NOMO-1 (cell line): Measurements from ENCODE around the gene SCAMP1.
A peak's percentile ranks its signal among the peaks of the same experiment; 100 is the strongest.

ENCODE experiments used
- DNase-seq, 2 experiments: peaks; one replicate each; lab custom pipeline; 2025; ENCODE audit not compliant: unreplicated experiment in 2 of 2; lab: John Stamatoyannopoulos, UW

Gene SCAMP1

DNA sequence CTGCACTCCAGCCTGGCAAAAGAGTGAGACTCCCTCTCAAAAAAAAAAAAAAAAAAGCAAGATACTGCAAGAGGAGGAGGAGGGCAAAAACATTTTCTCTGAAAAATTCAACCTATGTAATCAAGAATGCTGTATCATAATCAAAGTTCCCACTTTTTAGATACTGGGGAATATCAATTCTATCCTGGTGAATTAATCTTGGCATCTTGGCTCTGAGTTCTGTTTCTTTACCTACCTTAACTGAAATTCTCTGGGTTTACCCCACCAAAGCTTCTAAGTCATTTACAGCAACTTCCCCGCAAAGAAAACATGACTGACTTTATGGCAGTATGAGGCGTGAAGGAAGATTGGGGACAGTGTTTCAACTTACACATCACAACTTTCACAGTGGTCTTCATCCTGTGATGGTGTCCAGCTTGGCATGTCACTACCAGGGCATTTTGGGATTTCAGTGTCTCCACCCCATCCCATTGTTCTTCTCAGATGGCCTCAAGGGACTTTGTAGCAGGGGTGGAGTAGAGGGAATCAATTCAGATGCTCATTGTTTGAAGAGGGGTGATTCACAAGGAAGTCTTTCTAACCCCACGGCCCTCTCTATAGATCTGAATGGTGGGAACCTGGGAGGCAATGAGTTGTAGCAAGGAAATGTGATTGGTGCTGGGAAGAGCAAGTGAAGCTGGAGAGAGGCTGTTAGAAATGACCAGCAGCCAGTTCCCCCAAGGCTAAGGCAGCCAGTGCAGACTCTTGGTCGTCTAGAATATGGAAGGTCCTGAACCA, 130.5 kb downstream of the SCAMP1 start:
- no peak for DNase-seq

DNA sequence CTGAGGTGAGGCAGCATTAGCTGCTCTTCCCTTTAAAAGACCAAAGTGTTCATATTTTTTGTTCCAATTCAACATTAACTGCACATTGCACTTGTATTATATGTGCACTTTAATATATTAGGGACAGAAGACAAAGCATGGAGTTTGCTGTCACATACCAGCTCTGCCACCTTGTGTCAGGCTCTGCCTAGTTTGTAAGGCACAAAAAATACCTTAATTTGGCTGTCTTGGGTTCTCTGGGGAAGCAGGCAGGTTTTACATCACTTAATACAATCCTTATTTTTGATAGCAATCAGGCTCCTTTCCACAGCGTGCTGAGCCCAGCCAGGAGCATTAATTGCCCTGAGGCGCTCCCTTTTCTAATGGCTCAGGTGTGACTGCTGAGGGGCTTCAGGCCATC, 131.8 kb downstream of the SCAMP1 start:
- no peak for DNase-seq

DNA sequence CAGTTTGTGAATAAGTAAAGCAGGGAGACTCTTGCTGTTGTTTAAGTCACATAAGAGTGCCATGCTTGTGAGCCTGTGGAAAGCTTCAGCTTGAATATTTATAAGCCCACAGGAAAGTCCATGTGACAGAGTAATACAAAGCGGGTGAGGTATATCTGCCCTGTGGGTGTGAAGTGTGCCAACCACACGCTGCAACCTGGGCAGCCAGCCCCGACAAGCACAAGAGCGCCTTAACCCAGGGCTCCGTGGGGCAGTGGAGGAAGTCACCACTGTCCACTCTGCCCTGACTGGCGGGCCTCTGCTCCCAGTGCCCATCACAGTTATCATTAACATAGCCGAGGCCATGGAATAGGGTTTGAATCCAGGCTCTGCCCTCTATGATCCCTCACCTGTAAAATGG, 132.2 kb downstream of the SCAMP1 start:
- DNase-seq, result no peak

DNA sequence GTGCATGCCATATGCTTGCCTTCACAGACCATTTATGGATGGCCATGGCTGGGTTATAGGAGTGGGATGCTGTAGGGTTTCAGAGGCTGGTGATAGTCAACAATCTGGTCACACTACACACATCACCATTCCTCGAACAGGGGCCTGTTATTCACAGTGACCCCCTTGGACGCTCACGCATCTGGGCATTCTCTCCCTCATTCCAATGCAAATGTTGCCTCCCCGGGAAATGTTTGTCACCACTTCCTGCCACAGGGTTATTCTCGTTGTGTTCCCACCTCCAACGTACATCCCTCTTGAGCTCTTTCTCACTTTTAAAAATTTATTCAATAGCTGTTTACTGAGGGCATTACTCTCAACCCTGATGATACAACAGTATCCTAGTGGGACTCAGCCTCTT, 135.4 kb downstream of the SCAMP1 start:
- DNase-seq, result no peak

DNA sequence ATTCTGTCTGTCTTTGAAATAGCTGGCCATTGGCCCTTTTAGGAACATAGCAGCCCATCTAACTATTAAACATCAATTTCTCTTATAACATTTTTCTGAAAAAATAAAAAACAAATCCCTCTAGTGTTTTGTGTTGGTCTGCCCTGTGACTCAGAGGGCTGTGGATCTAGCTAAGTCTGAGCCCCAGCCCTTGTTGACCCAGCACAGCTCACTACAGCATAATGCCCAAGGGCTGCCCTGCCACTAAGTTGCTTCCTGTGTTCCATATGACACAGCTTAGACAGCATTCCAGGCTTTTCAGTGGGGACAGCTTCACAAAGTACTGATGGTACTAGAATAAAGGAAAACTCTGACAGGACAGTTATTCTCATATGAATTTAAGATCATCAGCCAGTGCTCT, 136.0 kb downstream of the SCAMP1 start:
- DNase-seq, result no peak

DNA sequence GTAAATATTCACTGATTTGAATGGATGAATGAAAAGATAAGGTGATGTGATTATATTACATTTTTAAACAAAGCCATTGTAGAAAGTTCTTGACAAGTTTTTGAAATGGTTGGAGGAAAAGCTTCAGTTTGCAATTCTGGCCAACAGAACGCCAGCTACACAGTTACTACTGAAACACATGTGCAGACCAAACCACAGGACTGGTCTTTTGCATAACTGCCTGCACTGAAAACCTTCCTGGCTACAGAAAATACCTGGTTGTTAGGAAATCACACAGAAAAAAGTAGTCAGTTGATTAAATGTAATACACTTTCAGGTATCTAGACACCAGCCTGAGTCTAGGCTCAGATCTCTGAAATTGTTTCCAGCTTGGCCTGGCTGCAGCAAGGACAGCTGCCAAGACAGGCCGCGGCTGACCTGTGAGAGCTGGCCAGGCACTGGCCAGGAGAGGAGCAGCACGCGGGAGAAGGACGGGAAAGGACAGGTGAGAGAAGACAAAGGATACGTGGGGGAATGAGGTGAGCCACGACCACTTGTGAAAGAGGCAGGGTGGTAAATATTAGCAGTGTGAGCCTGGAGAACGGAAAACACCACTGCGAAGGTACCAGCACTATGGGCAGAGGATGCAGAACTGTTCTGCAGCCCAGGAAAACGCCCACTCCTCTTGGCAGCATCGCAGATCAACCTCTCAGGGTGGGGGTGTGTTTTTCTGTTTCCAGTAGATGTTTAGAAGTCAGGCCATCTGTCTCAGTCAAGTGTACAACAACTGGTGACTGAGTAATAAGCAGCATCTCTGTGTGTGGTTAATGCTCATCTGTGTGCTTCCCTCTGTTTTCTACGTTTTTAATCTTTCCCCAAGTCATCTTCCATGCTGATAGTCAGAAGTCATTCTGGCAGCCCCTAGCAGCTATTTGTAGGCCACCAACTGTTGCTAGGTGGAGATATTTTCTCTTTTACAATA, 137.4 kb downstream of the SCAMP1 start:
- DNase-seq, result no peak

DNA sequence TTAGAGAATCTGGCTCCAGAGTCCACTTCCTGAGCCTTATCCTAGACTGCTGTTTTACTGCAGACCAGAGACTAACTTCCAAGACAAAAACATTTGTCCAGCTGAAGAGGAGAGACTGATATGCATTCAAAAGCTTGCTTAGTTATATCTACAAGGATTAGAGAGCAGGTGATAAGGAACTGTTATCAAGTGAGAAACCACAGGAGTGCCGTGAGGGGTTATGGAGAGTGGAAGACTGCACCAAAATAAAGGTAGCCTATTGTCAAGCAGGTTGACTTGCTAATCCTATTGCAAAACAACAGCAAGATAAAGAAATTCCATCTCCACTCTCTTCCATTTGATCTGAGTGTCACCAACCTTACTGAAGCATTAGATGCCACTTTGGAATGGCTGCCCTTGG, 139.1 kb downstream of the SCAMP1 start:
- no peak for DNase-seq

DNA sequence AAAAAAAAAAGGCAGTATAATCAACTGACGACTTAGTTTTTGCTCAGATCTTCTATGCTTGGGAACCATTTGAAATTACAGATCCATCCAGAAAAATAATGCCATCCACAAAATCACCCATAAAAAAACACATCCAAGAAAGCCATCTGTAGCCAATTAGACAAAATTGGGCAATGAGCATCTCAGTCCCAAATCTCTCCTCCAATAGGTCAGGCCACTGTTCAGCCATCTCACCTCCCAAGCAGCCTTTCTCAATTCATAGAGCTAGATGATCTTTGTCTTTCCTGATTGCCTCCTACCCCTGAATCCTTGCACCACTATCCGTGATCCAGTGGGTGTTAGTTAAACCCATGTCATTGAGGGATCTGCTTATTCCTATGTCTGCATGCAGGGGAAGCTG, 139.6 kb downstream of the SCAMP1 start:
- DNase-seq, result no peak

DNA sequence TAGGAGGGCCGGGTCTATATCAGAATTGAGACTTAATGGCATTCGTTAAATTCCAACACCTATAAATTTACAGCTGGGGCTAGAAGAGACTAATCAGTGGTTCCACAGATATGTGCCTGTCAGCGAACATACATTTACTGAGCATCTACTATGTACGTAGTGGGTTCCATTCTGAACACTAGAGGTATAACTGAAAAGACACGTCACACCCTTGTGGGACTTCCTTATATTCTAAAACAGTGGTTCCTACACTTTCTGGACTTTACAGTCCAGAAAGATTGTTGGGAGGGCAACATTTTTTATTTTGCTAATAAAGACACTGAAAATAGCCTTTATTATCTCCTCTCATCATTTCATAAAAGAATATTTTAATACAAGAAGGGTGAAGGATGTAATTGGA, 140.5 kb downstream of the SCAMP1 start:
- no peak for DNase-seq

DNA sequence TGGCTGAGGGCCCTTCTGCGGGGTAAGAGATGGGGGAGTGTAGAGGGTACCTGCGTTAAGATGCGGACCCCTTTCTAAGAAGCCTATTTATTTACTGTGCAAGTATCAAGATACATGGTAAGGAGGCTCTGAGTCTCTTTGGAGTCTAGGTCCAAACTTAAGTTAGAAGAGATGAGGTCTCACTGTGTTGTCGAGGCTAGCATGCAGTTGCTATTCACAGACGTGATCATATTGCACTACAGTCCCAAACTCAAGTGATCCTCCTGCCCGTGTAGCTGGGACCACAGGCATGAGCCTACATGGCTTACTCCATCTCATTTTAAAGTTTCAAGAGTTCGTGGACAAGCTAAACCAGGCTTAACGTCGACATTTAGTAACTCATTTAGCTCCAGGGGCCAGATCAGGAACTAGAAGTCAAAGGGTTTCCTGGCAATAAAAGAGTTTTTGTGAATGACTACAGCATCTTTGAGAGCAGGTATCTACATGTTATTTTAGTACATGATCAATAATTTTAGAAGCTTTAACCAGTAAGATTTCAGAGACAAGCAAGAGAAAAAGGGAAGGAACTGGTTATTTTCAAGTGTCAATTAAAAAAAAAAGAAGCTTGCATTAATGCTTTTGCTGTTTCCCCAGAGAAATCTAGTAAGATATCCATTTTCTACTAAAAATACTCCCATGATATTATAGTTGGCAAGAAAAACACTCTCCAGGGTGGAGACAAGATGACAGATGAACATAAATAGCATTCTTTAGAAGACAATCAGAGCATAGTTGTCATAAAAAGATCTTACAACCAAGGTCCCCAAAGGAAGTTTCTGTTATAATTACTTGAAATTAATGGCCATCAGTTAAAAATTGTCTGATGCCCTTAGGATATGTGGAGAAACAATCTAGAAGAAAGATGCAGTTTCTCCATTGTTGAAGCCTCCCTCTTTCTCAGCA, 141.3 kb downstream of the SCAMP1 start:
- peak in 1 of 2 experiments; percentile 41 for DNase-seq

DNA sequence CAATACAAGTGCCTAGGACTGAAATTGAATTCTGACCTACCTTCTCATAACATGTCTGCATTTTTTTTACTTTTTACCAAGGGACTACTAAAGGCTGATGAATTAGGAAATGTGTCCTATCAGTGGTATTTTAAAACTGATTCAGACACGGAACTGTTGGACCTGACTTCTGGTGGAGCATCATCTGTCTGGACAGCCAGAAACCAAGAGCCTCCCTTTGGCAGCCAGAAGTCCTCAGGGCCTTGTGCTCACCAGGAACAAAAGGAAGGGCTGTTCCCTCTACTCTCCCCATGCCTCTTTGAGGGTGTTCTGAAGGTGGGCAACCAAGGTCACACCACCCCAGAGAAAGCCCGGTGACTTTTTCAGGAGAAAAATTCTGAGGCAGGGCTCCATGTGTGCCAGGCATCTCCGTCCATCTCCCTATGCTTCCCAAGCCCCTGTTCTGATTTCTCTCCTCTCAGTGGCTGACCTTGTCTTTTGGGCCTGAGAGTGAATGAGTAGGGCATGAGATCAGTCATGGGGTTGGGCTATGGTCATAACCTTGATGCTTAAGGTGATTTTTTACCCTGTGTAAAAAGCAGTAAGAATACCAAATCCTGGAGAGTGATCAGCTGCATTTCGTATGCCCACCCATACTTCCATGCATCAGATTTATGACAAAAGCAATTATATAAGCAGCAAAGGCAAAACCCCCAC, 143.7 kb downstream of the SCAMP1 start:
- no peak for DNase-seq

DNA sequence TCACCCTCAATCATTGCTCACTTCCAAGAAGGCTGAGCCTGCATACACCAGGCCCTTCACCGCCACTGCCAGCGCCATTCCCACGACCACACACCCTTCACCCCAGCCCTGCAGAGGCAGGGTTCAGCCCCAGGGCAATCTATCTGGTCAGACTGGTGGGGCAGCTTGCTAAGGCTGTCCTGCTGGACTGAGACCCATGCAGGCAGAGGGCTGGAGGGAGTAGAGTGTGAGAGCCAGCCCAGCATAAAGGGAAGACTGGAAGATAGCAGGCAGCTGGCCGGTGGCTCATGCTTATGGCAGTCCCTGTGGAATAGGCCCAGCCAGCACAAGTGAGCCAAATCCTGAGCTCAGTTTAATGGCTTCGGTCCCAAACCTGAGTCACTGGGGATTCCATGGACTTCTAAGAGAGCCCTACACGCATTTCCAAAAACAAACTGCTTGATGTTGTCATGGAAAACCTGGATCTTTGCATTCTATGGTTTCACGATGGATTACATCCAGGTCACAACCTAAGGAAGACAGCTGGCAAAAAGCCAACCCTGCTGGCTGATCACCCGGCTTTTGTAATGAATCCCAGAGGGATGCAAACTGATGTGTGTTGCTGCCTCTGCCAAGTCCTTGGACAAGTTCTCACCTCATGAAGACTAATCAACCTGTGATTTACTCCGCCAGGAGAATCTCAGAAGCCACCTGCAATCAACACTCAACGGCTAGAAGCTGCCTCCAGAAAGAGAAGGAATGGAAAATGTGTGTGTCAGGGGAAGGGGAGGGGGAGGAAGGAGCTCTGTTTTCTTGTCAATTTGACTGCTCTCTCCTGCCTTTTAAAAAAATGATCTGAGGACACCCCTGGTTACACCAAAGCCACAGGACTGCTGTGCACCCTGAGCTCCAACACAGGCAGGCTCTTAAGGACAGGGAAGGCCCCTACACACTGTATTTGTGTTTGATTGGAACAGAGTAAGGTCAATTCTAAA, 144.6 kb downstream of the SCAMP1 start:
- no peak for DNase-seq

DNA sequence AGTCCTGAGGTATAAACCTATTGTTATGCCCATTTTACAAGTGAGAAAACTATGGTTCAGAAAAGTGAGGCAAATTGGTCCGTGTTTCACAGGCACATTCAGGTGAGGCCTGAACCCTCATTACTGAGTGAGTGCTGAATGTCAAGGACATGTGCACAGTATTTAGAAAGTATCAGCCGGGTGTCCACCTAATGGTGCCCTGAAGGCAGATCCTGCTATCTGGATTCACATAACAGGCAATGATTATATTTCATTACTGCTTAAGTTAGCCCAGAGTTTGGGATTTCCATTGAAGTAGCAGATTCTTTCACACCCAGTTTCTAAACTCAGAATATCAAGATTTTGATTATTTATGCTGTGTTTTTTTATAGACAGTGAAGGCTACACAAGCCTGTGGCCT, 145.4 kb downstream of the SCAMP1 start:
- DNase-seq, result no peak

DNA sequence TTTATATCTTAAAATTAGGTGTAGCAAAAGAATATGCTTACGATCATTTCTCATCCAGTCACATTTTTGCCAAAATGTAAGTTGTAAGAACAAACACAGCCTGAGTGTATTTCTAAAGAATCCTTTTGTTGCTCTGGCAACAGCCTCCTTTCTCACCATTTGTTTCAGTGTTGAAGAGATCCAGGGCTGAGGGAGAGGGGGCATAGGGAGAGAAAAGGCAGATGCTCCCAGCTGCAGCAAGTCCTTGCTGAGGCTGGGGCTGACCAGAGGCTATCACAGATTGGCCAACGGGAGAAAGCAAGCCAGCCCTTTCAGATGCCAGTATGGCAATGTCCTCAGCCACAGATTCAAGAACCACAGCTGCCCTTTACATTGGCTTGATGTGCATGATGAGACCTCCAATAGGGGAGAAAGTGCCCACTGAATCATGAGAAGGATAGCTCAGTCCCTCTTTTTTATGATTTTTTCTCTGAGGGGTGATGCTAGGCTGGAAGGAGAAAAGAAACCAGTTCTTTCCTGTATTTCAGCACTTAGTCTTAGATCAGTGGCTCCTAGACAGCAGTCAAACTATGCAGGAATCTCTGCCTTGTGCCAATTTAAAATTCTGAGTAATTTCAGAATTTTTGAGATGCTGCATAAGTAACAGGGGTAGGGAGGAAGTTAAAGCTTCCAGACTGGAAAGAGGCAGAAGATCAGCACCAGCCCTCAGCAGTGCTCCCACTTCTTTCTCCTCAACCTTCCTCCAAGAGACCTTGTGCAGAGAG, 146.0 kb downstream of the SCAMP1 start:
- no peak for DNase-seq

DNA sequence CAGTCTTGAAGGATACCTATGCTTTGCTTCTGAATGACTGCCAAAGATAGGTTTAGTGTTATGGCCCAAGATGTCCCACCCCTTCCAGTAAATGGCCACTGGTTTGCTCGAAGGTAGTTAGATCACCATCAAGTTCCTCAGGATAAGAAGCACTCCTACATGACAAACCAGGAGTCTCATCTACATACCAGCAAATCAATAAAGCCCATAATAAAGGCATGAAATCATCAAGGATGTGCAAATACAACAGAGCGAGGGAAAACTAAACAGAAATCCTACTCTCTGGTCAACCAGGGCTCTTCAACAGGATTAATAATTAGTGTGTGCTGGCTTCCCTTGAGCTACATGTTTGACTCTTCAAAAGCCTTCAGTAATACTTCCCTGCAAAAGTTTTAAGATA, 147.1 kb downstream of the SCAMP1 start:
- no peak for DNase-seq

DNA sequence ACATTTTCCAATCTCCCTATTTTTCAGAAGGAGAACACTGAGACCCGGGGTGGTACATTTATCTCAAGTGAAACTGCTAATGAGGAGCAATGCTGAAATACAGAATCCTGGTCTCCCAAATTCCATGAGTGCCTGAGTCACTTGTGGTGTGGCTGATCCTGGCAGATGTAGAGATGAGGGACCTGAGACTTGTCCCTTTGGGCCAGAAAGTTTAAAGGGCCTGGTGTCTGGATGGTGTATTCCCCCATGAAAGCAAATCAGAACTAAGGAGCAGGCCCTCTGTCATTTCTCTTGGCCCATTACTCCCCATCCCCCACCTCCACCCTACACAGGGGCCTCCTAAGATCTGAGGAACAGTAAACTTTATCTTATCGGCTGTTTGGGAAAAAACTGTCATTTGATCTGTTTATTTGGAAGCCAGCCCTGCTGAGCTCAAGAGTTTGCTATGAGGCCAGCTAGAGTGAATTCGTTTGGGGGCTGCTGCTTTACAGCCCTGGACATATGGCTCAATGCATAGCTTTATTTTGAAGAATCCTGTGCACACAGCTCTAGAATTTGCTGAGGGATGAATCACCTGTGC, 147.9 kb downstream of the SCAMP1 start:
- DNase-seq, result no peak

DNA sequence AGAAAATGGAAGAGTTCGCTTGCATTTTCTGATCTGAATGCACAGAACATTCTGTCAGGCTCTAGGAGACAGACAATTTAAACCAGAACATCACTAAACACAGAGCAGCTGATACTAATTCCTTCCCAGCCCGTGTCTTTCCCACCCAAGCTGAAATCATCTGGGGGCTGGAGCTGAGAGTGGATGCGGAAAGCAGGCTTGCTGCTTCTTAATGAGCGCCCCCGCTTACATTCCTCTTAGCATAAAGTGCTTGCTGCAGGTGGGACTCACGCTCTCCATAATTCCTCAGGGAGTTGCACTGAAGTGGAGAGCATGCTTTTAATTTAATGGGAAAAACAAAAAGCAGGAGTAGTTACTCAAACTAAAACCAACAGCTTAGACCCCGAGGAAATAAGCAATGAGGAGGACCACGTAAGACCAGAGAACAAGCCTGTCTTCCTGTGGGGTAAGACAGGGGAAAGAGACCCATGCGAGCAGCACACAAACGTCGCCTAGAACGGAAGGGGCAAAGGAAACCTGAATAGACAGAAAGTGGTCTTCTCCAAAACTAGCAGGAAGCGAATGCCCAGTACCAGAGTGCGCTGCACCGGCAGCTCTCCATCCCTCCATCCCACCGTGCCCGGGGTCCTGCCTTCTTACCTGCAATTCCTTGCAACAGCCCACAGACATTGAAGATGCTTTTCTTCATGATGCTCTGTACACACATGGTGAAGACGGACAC, 148.9 kb downstream of the SCAMP1 start:
- no peak for DNase-seq
